Liver (tissue), 9 donors: ENCODE data around the gene PREB. TPM values are rescaled to one million over a fixed set of nuclear protein-coding genes. Genes with fewer than 3 reads are reported as not detected.

Source experiments
- DNase-seq: peaks from one replicate; pipeline ENCODE4 v3.0.0-alpha.2; 2017; ENCODE audit warnings: low spot score
- H3K27ac ChIP-seq, 2 donors: one replicate each; pipeline ENCODE4 v1.7.0; 2013; ENCODE audit warnings: inconsistent platforms in 2 of 2, low read length in 2 of 2, control low read depth in 1 of 2, low read depth in 1 of 2, mild to moderate bottlenecking in 1 of 2
- H3K27me3 ChIP-seq, 4 donors: one replicate each; pipeline versions ENCODE4 v1.6.1 to v1.7.0; 2013; ENCODE audit warnings: low read length in 3 of 4, inconsistent platforms in 1 of 4, mild to moderate bottlenecking in 1 of 4, moderate library complexity in 1 of 4; ENCODE audit not compliant: control insufficient read depth in 4 of 4, insufficient read depth in 4 of 4
- H3K36me3 ChIP-seq, 4 donors: one replicate each; pipeline versions ENCODE4 v1.6.1 to v1.7.0; 2013; ENCODE audit warnings: low read length in 3 of 4, mild to moderate bottlenecking in 3 of 4, low read depth in 1 of 4, moderate library complexity in 1 of 4; ENCODE audit not compliant: control insufficient read depth in 4 of 4, insufficient read depth in 3 of 4
- H3K4me1 ChIP-seq, 4 donors: one replicate each; pipeline versions ENCODE4 v1.6.1 to v1.7.0; 2013; ENCODE audit warnings: low read length in 3 of 4, mild to moderate bottlenecking in 3 of 4, moderate library complexity in 1 of 4; ENCODE audit not compliant: control insufficient read depth in 4 of 4, insufficient read depth in 4 of 4
- H3K4me3 ChIP-seq, 3 donors: one replicate each; pipeline versions ENCODE4 v1.6.1 to v1.7.0; 2013; ENCODE audit warnings: low read length in 3 of 3, control low read depth in 1 of 3, low read depth in 1 of 3, mild to moderate bottlenecking in 1 of 3
- H3K9ac ChIP-seq, 2 donors: one replicate each; pipeline ENCODE4 v1.7.0; 2013; ENCODE audit warnings: low read length in 2 of 2, mild to moderate bottlenecking in 2 of 2, moderate library complexity in 2 of 2, control low read depth in 1 of 2, low read depth in 1 of 2
- H3K9me3 ChIP-seq, 4 donors: one replicate each; pipeline versions ENCODE4 v1.6.1 to v1.7.0; 2013; ENCODE audit warnings: low read length in 3 of 4; ENCODE audit not compliant: control insufficient read depth in 4 of 4
- ATF3 ChIP-seq: IDR thresholded peaks from 2 replicates; pipeline ENCODE4 v1.6.1; 2016; ENCODE audit warnings: antibody characterized with exemption
- EGR1 ChIP-seq, 2 donors: IDR thresholded peaks; 2 replicates each; pipeline ENCODE4 v1.6.1; 2016 to 2018; ENCODE audit warnings: antibody characterized with exemption in 2 of 2, low read depth in 2 of 2
- FOXA1 ChIP-seq: IDR thresholded peaks from 2 replicates; pipeline ENCODE4 v1.6.1; 2016; ENCODE audit warnings: antibody characterized with exemption
- FOXA2 ChIP-seq: IDR thresholded peaks from 2 replicates; pipeline ENCODE4 v1.6.1; 2016; ENCODE audit warnings: antibody characterized with exemption
- GABPA ChIP-seq, 2 donors: IDR thresholded peaks in 1 of 2; conservative IDR thresholded peaks in 1 of 2; 2 replicates each; pipeline ENCODE4 v1.6.1; 2016; ENCODE audit warnings: antibody characterized with exemption in 2 of 2, mild to moderate bottlenecking in 1 of 2, moderate library complexity in 1 of 2
- HNF4A ChIP-seq, 2 donors: conservative IDR thresholded peaks; 2 replicates each; pipeline ENCODE4 v1.6.1; 2016; ENCODE audit warnings: antibody characterized with exemption in 2 of 2, mild to moderate bottlenecking in 2 of 2
- HNF4G ChIP-seq: IDR thresholded peaks from 2 replicates; pipeline ENCODE4 v1.6.1; 2016; ENCODE audit warnings: antibody characterized with exemption
- JUND ChIP-seq, 2 donors: IDR thresholded peaks; 2 replicates each; pipeline ENCODE4 v1.6.1; 2016; ENCODE audit warnings: antibody characterized with exemption in 2 of 2
- NR2F2 ChIP-seq: IDR thresholded peaks from 2 replicates; pipeline ENCODE4 v1.6.1; 2016; ENCODE audit warnings: antibody characterized with exemption
- RAD21 ChIP-seq, 2 donors: IDR thresholded peaks; 2 replicates each; pipeline ENCODE4 v1.6.1; 2016; ENCODE audit warnings: antibody characterized with exemption in 2 of 2, mild to moderate bottlenecking in 2 of 2
- RXRA ChIP-seq, 2 donors: IDR thresholded peaks; 2 replicates each; pipeline ENCODE4 v1.6.1; 2017 to 2018; ENCODE audit warnings: antibody characterized with exemption in 2 of 2, mild to moderate bottlenecking in 1 of 2
- SP1 ChIP-seq: IDR thresholded peaks from 2 replicates; pipeline ENCODE4 v1.6.1; 2018; ENCODE audit warnings: antibody characterized with exemption, mild to moderate bottlenecking
- TAF1 ChIP-seq: conservative IDR thresholded peaks from 2 replicates; pipeline ENCODE4 v1.6.1; 2016; ENCODE audit warnings: antibody characterized with exemption, mild to moderate bottlenecking
- YY1 ChIP-seq: IDR thresholded peaks from 2 replicates; pipeline ENCODE4 v1.6.1; 2016; ENCODE audit warnings: antibody characterized with exemption, mild to moderate bottlenecking
- ZBTB33 ChIP-seq: IDR thresholded peaks from 2 replicates; pipeline ENCODE4 v1.6.1; 2016; ENCODE audit warnings: antibody characterized with exemption
- WGBS: extraction: QIAGEN DNeasy Blood & Tissue Kit; methylation state at CpG from one replicate; pipeline ENCODE4 v1.1.7; 2013; 5-methylcytosine and 5-hydroxymethylcytosine counted together
- polyA plus RNA-seq, 2 donors: library from polyadenylated mRNA; stranded (reverse) in 1 of 2; unstranded in 1 of 2; fragments of 200-250 nt in 1 of 2; fragments of >200 nt in 1 of 2; fragmentation: Nextera tagmentation in 1 of 2; extraction: Ambion mirVana in 1 of 2; gene quantifications; one replicate each; pipeline versions ENCODE4 v1.2.1 to v1.2.3, GENCODE V29; 2013 to 2015
- total RNA-seq, 2 donors: library from RNA; depleted of rRNA; stranded (reverse); fragments of >200 nt; gene quantifications; one replicate each; pipeline ENCODE4 v1.2.3, GENCODE V29; 2014
- TF ChIP-seq, protein P1 (sequence below): IDR thresholded peaks from 2 replicates; pipeline ENCODE4 v1.6.1; 2016; ENCODE audit warnings: antibody characterized with exemption, mild to moderate bottlenecking
- TF ChIP-seq, protein P2 (sequence below): fragments of 150-350 bp; IDR thresholded peaks from 2 replicates; pipeline ENCODE4 v1.5.1; 2017; ENCODE audit warnings: improper control_type of control experiment, low read depth, low read length; ENCODE audit not compliant: missing input control
- donor health status: healthy.
- donor health status: healthy.
- donor health status: healthy.
- donor health status: healthy.
- donor health status: healthy.

PREB gene
- total and polyA plus RNA-seq, 4 donors: 21.5 to 98.4 (median 60.9) TPM

DNA sequence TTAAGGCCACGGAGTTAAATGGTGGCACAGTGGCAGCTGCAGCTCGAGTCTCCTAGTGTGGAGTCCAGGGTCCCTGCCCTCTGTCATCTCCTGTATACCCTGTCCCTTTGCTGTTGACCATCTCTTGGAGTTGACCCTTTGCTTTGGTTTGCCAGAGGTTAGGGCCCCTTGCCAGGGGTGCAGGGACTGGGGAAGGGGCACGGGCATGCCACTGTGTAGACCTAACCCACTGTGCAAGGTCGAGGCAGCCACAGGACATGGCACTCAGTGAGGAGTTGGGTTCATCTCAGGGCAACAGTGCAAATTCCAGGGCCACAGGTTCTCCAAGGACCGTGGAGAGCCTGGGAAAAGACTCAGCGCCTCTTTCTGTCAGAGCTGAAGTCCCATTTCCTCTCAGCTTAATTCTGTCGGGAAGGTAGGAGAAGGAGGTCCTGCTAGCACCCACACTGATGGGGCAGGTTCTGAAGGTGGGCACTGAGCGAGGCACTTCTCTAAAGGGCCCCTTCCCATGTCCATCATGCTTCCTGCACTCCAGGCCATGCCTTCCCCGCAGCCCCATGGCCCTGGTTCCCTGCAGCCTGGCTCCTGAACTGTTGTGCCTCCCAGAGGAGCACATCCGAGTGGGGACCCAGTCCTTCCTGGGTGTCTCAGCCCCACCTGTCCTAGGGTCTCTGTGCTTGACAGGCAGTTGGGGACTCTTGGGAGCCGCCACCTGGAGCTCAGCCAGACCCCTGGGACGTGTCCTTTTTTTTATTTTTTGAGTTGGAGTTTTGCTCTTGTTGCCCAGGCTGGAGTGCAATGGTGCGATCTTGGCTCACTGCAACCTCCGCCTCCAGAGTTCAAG is 45.1 kb downstream of the PREB start (continued):
- TF ChIP-seq, protein P1, sequence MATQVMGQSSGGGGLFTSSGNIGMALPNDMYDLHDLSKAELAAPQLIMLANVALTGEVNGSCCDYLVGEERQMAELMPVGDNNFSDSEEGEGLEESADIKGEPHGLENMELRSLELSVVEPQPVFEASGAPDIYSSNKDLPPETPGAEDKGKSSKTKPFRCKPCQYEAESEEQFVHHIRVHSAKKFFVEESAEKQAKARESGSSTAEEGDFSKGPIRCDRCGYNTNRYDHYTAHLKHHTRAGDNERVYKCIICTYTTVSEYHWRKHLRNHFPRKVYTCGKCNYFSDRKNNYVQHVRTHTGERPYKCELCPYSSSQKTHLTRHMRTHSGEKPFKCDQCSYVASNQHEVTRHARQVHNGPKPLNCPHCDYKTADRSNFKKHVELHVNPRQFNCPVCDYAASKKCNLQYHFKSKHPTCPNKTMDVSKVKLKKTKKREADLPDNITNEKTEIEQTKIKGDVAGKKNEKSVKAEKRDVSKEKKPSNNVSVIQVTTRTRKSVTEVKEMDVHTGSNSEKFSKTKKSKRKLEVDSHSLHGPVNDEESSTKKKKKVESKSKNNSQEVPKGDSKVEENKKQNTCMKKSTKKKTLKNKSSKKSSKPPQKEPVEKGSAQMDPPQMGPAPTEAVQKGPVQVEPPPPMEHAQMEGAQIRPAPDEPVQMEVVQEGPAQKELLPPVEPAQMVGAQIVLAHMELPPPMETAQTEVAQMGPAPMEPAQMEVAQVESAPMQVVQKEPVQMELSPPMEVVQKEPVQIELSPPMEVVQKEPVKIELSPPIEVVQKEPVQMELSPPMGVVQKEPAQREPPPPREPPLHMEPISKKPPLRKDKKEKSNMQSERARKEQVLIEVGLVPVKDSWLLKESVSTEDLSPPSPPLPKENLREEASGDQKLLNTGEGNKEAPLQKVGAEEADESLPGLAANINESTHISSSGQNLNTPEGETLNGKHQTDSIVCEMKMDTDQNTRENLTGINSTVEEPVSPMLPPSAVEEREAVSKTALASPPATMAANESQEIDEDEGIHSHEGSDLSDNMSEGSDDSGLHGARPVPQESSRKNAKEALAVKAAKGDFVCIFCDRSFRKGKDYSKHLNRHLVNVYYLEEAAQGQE: peak; percentile 13
- no peak for TF ChIP-seq EGR1 (IDR thresholded peaks at IDR 0.05; ENCODE audit: low read depth in 2 of 2)

GRCh38 chr2:27088634-27089033 is 45.8 kb downstream of the PREB start:
- H3K27me3 ChIP-seq: no peaks in the 10 kb centered on the region
- no peak for TF ChIP-seq RXRA (IDR thresholded peaks at IDR 0.05)
- no peak for TF ChIP-seq RAD21 (IDR thresholded peaks at IDR 0.05)
- no peak for TF ChIP-seq YY1
- TF ChIP-seq EGR1 (IDR thresholded peaks at IDR 0.05; ENCODE audit: low read depth in 2 of 2): no peak
- TF ChIP-seq FOXA2: no peak
- no peak for TF ChIP-seq JUND (IDR thresholded peaks at IDR 0.05)
- TF ChIP-seq FOXA1: no peak
- TF ChIP-seq SP1: no peak
- no peak for TF ChIP-seq ZBTB33
- no peak for TF ChIP-seq HNF4G
- no peak for TF ChIP-seq ATF3
- TF ChIP-seq TAF1: no peak
- no peak for TF ChIP-seq NR2F2
- no peak for TF ChIP-seq GABPA (IDR thresholded peaks at IDR 0.05 in 1 of 2, conservative IDR thresholded peaks at IDR 0.05 in 1 of 2)
- TF ChIP-seq, protein P1: no peak
- no peak for TF ChIP-seq HNF4A (conservative IDR thresholded peaks at IDR 0.05)
- TF ChIP-seq, protein P2, sequence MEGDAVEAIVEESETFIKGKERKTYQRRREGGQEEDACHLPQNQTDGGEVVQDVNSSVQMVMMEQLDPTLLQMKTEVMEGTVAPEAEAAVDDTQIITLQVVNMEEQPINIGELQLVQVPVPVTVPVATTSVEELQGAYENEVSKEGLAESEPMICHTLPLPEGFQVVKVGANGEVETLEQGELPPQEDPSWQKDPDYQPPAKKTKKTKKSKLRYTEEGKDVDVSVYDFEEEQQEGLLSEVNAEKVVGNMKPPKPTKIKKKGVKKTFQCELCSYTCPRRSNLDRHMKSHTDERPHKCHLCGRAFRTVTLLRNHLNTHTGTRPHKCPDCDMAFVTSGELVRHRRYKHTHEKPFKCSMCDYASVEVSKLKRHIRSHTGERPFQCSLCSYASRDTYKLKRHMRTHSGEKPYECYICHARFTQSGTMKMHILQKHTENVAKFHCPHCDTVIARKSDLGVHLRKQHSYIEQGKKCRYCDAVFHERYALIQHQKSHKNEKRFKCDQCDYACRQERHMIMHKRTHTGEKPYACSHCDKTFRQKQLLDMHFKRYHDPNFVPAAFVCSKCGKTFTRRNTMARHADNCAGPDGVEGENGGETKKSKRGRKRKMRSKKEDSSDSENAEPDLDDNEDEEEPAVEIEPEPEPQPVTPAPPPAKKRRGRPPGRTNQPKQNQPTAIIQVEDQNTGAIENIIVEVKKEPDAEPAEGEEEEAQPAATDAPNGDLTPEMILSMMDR: no peak
- H3K36me3 ChIP-seq: peaks cover 0 to 1% (median 0%) of the 10 kb centered on the region in 4 donors
- peaks cover 11 to 66% (median 47%) of the 10 kb centered on the region in 4 donors for H3K4me1 ChIP-seq
- no peaks in the 10 kb centered on the region for H3K9me3 ChIP-seq
- 33% methylated on average over 6 of the region's 6 CpGs for WGBS
- peak overlapping the region; percentile 63 to 84 (median 70) for H3K4me3 ChIP-seq
- no peak for DNase-seq
- peak overlapping the region; percentile 56 to 60 for H3K27ac ChIP-seq
- peak overlapping the region; percentile 22 to 52 for H3K9ac ChIP-seq
